K562 (cell line): ENCODE measurements around the gene ATP5ME. TPM values are rescaled to one million over a fixed set of nuclear protein-coding genes. Genes with fewer than 3 reads are reported as not detected.

Source experiments
- ATF1 ChIP-seq, 2 experiments: fragments of 450-650 bp in 1 of 2; IDR thresholded peaks; 2 replicates each; pipeline ENCODE4 v1.6.1; 2016; ENCODE audit warnings: missing compliant biosample characterization in 1 of 2, missing genetic modification characterization in 1 of 2
- FIP1L1 ChIP-seq: fragments of 200-400 bp; formaldehyde crosslinking; IDR thresholded peaks from 2 replicates; pipeline ENCODE4 v1.6.1; 2018; ENCODE audit warnings: mild to moderate bottlenecking, low read depth, low read length; ENCODE audit not compliant: poor library complexity, severe bottlenecking
- FOXM1 ChIP-seq, 2 experiments: fragments of 450-650 bp in 1 of 2; sonication (generic) in 1 of 2; formaldehyde crosslinking in 1 of 2; IDR thresholded peaks; 2 replicates each; pipeline versions ENCODE4 v1.6.1 to v1.9.0; 2017 to 2022; ENCODE audit warnings: low read depth in 2 of 2, mild to moderate bottlenecking in 2 of 2, missing genetic modification reagents in 1 of 2, moderate library complexity in 1 of 2
- NCOA4 ChIP-seq: fragments of 450-650 bp; IDR thresholded peaks from 2 replicates; pipeline ENCODE4 v1.6.1; 2018; ENCODE audit warnings: mild to moderate bottlenecking; ENCODE audit not compliant: partially characterized antibody
- RBBP5 ChIP-seq: fragments of 200-600 bp; sonication (generic); IDR thresholded peaks from 2 replicates; pipeline ENCODE4 v1.6.1; 2012; ENCODE audit warnings: borderline replicate concordance, mild to moderate bottlenecking, low read length, control low read depth, inconsistent platforms; ENCODE audit not compliant: insufficient read depth, poor library complexity, severe bottlenecking
- REST ChIP-seq, 2 experiments: fragments of 450-650 bp; formaldehyde crosslinking in 1 of 2; IDR thresholded peaks; 2 replicates each; pipeline versions ENCODE4 v1.4.0 to v1.6.1; 2014 to 2020; ENCODE audit warnings: mild to moderate bottlenecking in 2 of 2, borderline replicate concordance in 1 of 2, low read depth in 1 of 2
- SETDB1 ChIP-seq: IDR thresholded peaks from one replicate; pipeline ENCODE4 v1.6.1; 2012; ENCODE audit warnings: low read length, control low read depth, inconsistent platforms
- SREBF1 ChIP-seq: fragments of 150-350 bp; IDR thresholded peaks from 2 replicates; pipeline ENCODE4 v1.6.1; 2014; ENCODE audit warnings: antibody characterized with exemption, low read depth, low read length, borderline replicate concordance
- ZNF217 ChIP-seq: sonication (generic); formaldehyde crosslinking; IDR thresholded peaks from 2 replicates; pipeline ENCODE4 v1.8.0; 2022; ENCODE audit warnings: mild to moderate bottlenecking, missing genetic modification reagents
- ZNF354B ChIP-seq: fragments of 250-450 bp; sonication (Bioruptor Pico); IDR thresholded peaks from 2 replicates; pipeline ENCODE4 v1.4.0; 2020
- polyA plus RNA-seq, 8 experiments: library from polyadenylated mRNA; depleted of rRNA in 4 of 8; stranded (reverse) in 5 of 8; unstranded in 3 of 8; fragments of >200 nt; fragmentation: Nextera tagmentation in 2 of 8; fragmentation: Illumina TruSeq in 1 of 8; extraction: Ambion mirVana in 2 of 8; extraction: Trizol in 1 of 8; gene quantifications; 2 replicates each; pipeline versions ENCODE4 v1.2.1 to v1.2.3, GENCODE V29; 2011 to 2014; ENCODE audit warnings: inconsistent platforms in 1 of 8, missing spikeins in 1 of 8
- total RNA-seq, 7 experiments: library from RNA; depleted of rRNA in 6 of 7; stranded (reverse); fragments of >200 nt in 6 of 7; fragmentation: Illumina TruSeq in 2 of 7; extraction: Trizol in 2 of 7; gene quantifications; 2 replicates each; pipeline versions ENCODE4 v1.2.1 to v1.2.3, GENCODE V29; 2011 to 2021; ENCODE audit warnings: low replicate concordance in 1 of 7
- TF ChIP-seq, protein P1 (sequence below), 3 experiments: IDR thresholded peaks in 2 of 3; conservative IDR thresholded peaks in 1 of 3; 2 replicates each; pipeline ENCODE4 v1.5.1; 2011 to 2012; ENCODE audit warnings: low read length in 3 of 3, mild to moderate bottlenecking in 3 of 3, control low read depth in 2 of 3, improper control_type of control experiment in 1 of 3, inconsistent platforms in 1 of 3, low read depth in 1 of 3, mixed read lengths in 1 of 3, moderate library complexity in 1 of 3; ENCODE audit not compliant: insufficient read depth in 2 of 3

Gene ATP5ME
- total and polyA plus RNA-seq, 9 of the 15 experiments (the other 6 are each of a cell fraction or from before 2014, with no cell fraction given), result 509 to 2,480 (median 887) TPM

DNA sequence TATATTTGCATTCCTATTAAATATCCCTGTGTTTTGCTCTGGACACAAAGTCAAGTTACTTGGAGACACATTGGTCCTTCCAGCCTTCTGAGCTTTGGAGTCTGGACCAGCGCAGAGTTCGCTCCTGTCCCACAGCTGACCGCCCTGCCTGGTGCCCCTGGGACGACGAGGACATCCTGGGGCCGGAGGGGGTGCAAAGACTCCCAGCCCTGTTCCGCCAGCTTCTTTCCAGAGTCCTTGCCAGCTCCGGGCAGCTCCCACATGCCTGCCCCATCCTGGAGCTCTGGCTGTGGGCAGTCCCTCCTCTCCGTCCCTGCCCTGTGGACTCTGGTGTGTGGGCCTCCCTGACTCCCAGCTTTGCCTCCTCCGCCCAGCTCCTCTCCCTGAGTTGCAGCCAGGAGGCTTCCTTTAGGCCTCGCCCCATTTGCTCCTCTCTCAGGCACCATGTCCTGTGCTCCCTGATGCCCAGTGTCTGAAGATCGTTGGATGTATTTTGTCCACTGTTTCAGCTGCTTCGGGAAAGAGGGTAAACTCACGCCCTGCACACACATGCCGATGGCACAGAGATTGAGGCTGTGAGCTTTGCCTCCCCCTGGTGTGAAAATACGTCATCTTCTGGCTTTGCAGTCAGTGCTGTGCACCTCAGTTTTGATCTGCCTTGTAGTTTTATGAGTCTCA, 26.6 kb upstream of the ATP5ME start (continued):
- no peak for TF ChIP-seq NCOA4
- no peak for TF ChIP-seq FOXM1 (IDR thresholded peaks at IDR 0.05; ENCODE audit: low read depth)
- no peak for TF ChIP-seq FOXM1 (CRISPR knock-in tag; IDR thresholded peaks at IDR 0.05; ENCODE audit: low read depth)
- TF ChIP-seq FIP1L1, result no peak
- no peak for TF ChIP-seq ZNF354B (CRISPR knock-in tag)
- no peak for TF ChIP-seq SETDB1
- no peak for TF ChIP-seq ATF1 (CRISPR knock-in tag; IDR thresholded peaks at IDR 0.05)
- no peak for TF ChIP-seq ATF1 (tag; IDR thresholded peaks at IDR 0.05)
- no peak for TF ChIP-seq SREBF1
- TF ChIP-seq ZNF217 (CRISPR knock-in tag), result no peak
- peak; percentile 45; the same call in 1 of the 2 replicates for TF ChIP-seq REST (IDR thresholded peaks at IDR 0.05; ENCODE audit: borderline replicate concordance)
- TF ChIP-seq REST (CRISPR knock-in tag; IDR thresholded peaks at IDR 0.05; ENCODE audit: low read depth), result no peak
- TF ChIP-seq, protein P1, sequence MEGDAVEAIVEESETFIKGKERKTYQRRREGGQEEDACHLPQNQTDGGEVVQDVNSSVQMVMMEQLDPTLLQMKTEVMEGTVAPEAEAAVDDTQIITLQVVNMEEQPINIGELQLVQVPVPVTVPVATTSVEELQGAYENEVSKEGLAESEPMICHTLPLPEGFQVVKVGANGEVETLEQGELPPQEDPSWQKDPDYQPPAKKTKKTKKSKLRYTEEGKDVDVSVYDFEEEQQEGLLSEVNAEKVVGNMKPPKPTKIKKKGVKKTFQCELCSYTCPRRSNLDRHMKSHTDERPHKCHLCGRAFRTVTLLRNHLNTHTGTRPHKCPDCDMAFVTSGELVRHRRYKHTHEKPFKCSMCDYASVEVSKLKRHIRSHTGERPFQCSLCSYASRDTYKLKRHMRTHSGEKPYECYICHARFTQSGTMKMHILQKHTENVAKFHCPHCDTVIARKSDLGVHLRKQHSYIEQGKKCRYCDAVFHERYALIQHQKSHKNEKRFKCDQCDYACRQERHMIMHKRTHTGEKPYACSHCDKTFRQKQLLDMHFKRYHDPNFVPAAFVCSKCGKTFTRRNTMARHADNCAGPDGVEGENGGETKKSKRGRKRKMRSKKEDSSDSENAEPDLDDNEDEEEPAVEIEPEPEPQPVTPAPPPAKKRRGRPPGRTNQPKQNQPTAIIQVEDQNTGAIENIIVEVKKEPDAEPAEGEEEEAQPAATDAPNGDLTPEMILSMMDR (IDR thresholded peaks at IDR 0.05 in 2 of 3, conservative IDR thresholded peaks at IDR 0.05 in 1 of 3; ENCODE audit: insufficient read depth in 2 of 3, low read depth in 1 of 3, low read length in 3 of 3), result peak in 2 of 3 experiments; percentile 25 to 36; a peak in 3 of 6 replicates
- no peak for TF ChIP-seq RBBP5
